Measurements from ENCODE around the gene ANO4.
"Not testable (repeated sequence)": the region's sequence is repeated elsewhere in the genome, so short reads cannot be mapped to it uniquely, and the experiment has no call there.

Gene ANO4

GRCh38 chr12:101051901-101052550 is 257.4 kb downstream of the ANO4 start:
- no peak for DNase-seq

- no peak for DNase-seq
These were observed 258.6 kb downstream of the ANO4 start for GRCh38 chr12:101053203-101053602.

GRCh38 chr12:101055940-101056339 is 261.4 kb downstream of the ANO4 start:
- no peak for DNase-seq

- not testable (repeated sequence) for DNase-seq
These were observed 267.9 kb downstream of the ANO4 start for GRCh38 chr12:101062508-101062907.

GRCh38 chr12:101064721-101065120 is 270.1 kb downstream of the ANO4 start:
- no peak for DNase-seq

- DNase-seq: no peak
These were observed 271.9 kb downstream of the ANO4 start for GRCh38 chr12:101066489-101066888.

- no peak for DNase-seq
These were observed 273.8 kb downstream of the ANO4 start for GRCh38 chr12:101068402-101068801.

GRCh38 chr12:101068836-101069235 is 274.3 kb downstream of the ANO4 start:
- DNase-seq: no peak

GRCh38 chr12:101074940-101075680 is 280.5 kb downstream of the ANO4 start:
- no peak for DNase-seq

- no peak for DNase-seq
These were observed 282.3 kb downstream of the ANO4 start for GRCh38 chr12:101076921-101077320.

- DNase-seq: no peak
These were observed 283.4 kb downstream of the ANO4 start for GRCh38 chr12:101077791-101078528.

GRCh38 chr12:101078536-101079285 is 284.1 kb downstream of the ANO4 start:
- DNase-seq: no peak

GRCh38 chr12:101082706-101083105 is 288.1 kb downstream of the ANO4 start:
- DNase-seq: no peak

- no peak for DNase-seq
These were observed 292.0 kb downstream of the ANO4 start for GRCh38 chr12:101086490-101087135.

GRCh38 chr12:101087920-101088319 is 293.3 kb downstream of the ANO4 start:
- DNase-seq: no peak

- no peak for DNase-seq
These were observed 294.7 kb downstream of the ANO4 start for GRCh38 chr12:101089271-101089670.

- DNase-seq: not testable (repeated sequence)
These were observed 295.6 kb downstream of the ANO4 start for GRCh38 chr12:101090222-101090621.

- DNase-seq: no peak
These were observed 303.4 kb downstream of the ANO4 start for GRCh38 chr12:101097829-101098580.

- no peak for DNase-seq
These were observed 312.6 kb downstream of the ANO4 start for GRCh38 chr12:101107032-101107763.

- no peak for DNase-seq
These were observed 313.6 kb downstream of the ANO4 start for GRCh38 chr12:101108130-101108529.

GRCh38 chr12:101110866-101111265 is 316.3 kb downstream of the ANO4 start:
- DNase-seq: no peak

All from central memory CD4-positive, alpha-beta T cell (primary cell).